Measurements from ENCODE around the gene OSBP2.

DNA sequence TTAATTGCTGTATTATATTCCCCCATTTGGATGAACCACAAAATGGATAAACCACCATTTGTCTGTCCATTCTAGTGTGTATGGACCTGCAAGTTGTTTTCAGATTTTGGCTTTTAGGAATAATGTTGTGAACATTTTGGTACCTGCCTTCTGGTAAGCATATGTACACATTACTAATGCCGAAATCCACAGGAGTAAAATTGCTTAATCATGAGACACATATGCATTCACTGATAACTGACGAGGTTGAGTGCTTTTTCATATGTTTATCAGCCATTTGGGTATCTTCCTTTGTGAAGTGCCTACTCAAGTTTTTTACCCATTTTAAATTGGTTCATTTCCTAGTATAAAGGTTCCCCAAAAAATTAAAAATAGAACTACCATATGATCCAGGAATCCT lies 34.2 kb downstream of the OSBP2 start:
- TF ChIP-seq, protein P1, sequence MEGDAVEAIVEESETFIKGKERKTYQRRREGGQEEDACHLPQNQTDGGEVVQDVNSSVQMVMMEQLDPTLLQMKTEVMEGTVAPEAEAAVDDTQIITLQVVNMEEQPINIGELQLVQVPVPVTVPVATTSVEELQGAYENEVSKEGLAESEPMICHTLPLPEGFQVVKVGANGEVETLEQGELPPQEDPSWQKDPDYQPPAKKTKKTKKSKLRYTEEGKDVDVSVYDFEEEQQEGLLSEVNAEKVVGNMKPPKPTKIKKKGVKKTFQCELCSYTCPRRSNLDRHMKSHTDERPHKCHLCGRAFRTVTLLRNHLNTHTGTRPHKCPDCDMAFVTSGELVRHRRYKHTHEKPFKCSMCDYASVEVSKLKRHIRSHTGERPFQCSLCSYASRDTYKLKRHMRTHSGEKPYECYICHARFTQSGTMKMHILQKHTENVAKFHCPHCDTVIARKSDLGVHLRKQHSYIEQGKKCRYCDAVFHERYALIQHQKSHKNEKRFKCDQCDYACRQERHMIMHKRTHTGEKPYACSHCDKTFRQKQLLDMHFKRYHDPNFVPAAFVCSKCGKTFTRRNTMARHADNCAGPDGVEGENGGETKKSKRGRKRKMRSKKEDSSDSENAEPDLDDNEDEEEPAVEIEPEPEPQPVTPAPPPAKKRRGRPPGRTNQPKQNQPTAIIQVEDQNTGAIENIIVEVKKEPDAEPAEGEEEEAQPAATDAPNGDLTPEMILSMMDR (IDR thresholded peaks at IDR 0.05): no peak
- TF ChIP-seq ZFX (IDR thresholded peaks at IDR 0.05; ENCODE audit: borderline replicate concordance): no peak

Measured in 22Rv1 (cell line).